ENCODE data around the gene COMMD9. TPM values are rescaled to one million over a fixed set of nuclear protein-coding genes. Genes with fewer than 3 reads are reported as not detected.

COMMD9 gene
- total and polyA plus RNA-seq, 2 of the 4 experiments (the other 2 are of a cell fraction), result 50.7 to 58.3 TPM

GRCh38 chr11:36264011-36264972 lies 24.9 kb downstream of the COMMD9 start:
- Histone ChIP-seq H3K4me2 (ENCODE audit: low read depth, low read length) (no peak overlapping the region), H2AK9ac (replicated peaks; ENCODE audit: low read depth, low read length, poor library complexity) (no peak overlapping the region), H3K9me3 (ENCODE audit: control insufficient read depth, insufficient read depth, low read length) (no peaks in the 10 kb centered on the region), H3K18ac (ENCODE audit: low read depth, low read length) (no peak overlapping the region), H3K27me3 (ENCODE audit: control insufficient read depth, insufficient read depth, low read length) (peaks cover 35% of the 10 kb centered on the region), H3K4me1 (ENCODE audit: control insufficient read depth, insufficient read depth, low read length) (no peaks in the 10 kb centered on the region), H4K20me1 (ENCODE audit: insufficient read depth, low read length) (peaks cover 5% of the 10 kb centered on the region; the same call in 1 of the 2 replicates), H3K23ac (ENCODE audit: low read depth, low read length) (no peak overlapping the region), H3K79me1 (ENCODE audit: low read depth in 1 of 2, low read length in 2 of 2) (no peaks in the 10 kb centered on the region), H2AK5ac (ENCODE audit: low read depth, low read length) (no peak overlapping the region), H2BK5ac (ENCODE audit: low read depth, low read length, poor library complexity, severe bottlenecking) (no peak overlapping the region), H2BK120ac (ENCODE audit: low read depth, low read length) (no peak overlapping the region), H2BK20ac (ENCODE audit: low read depth, low read length) (no peak overlapping the region), H4K8ac (ENCODE audit: low read depth in 2 of 2, low read length in 2 of 2) (no peak overlapping the region), H2AFZ (replicated peaks; ENCODE audit: low read length, poor library complexity) (no peak overlapping the region), H3K4ac (ENCODE audit: low read depth, low read length) (no peak overlapping the region; the same call in 1 of the 2 replicates), H4K5ac (ENCODE audit: low read depth, low read length) (no peak overlapping the region), H2BK15ac (ENCODE audit: low read depth, low read length) (no peak overlapping the region), H3K9me1 (ENCODE audit: insufficient read depth, low read length) (no peaks in the 10 kb centered on the region), H3K27ac (ENCODE audit: insufficient read depth, low read length) (no peak overlapping the region), H3K9ac (ENCODE audit: low read depth, low read length) (no peak overlapping the region), H3K36me3 (ENCODE audit: control insufficient read depth, insufficient read depth, low read length) (no peaks in the 10 kb centered on the region), H3K4me3 (ENCODE audit: insufficient read depth, low read depth, low read length) (no peak overlapping the region), H3K14ac (replicated peaks; ENCODE audit: low read depth, low read length) (no peak overlapping the region), H4K91ac (ENCODE audit: insufficient read depth, low read depth, low read length) (no peak overlapping the region), H3K56ac (ENCODE audit: extremely low read depth, insufficient read depth, low read length) (no peak overlapping the region)
- ChIA-PET CTCF (interaction anchor here (0.5 to 2.1 kb wide), 2 partner anchors 93 to 442 kb away, joined by 5 to 9 read pairs; no protein-coding TSS in a partner anchor), POLR2A (ENCODE audit: unreplicated experiment) (no interaction called here)
- intact Hi-C loops (cut with micrococcal nuclease), result loop anchor here (10.0 kb wide), 1 partner anchor 319 kb away; the partner anchor contains the start of gene LDLRAD3
- dilution Hi-C loops (cut with HindIII; ENCODE audit: low sequenced_read_pairs, unreplicated experiment), result no loop called here
- TF ChIP-seq SMC3 (IDR thresholded peaks at IDR 0.05; ENCODE audit: low read depth, low read length), result no peak
- no peak for TF ChIP-seq ELK1 (IDR thresholded peaks at IDR 0.05; ENCODE audit: borderline replicate concordance, low read depth, low read length)
- no peak for TF ChIP-seq RCOR1 (IDR thresholded peaks at IDR 0.05; ENCODE audit: insufficient replicate concordance, low read length)
- WGBS, 2 experiments (ENCODE audit: extremely low coverage in 2 of 2, insufficient read length in 1 of 2), result 89% methylated on average over 4 of the region's 9 CpGs; no CpG with 5 or more reads in 1 of the 2 experiments
- no peak for ATAC-seq (ENCODE audit: low read depth)
- DNase-seq, result no peak
- in situ Hi-C loops (cut with MboI; ENCODE audit: low sequenced_read_pairs), result loop anchor here (5.0 to 10.0 kb wide), 4 partner anchors 229 to 779 kb away; partner anchors contain the start of gene FJX1
- BruUV-seq (replicated peaks), result no TSS peak
